Endothelial cell (in vitro differentiated cells): ENCODE measurements around the gene NUAK2. TPM values are rescaled to one million over a fixed set of nuclear protein-coding genes. Genes with fewer than 3 reads are reported as not detected.

ENCODE experiments used
- DNase-seq: peaks from one replicate; pipeline ENCODE4 v3.0.0; 2021; ENCODE audit warnings: low spot score
- H3K27ac Mint-ChIP-seq: one replicate; pipeline ENCODE4 v1.8.0; 2021; ENCODE audit warnings: mixed read lengths, inconsistent platforms; ENCODE audit not compliant: unreplicated experiment
- H3K27me3 Mint-ChIP-seq: one replicate; pipeline ENCODE4 v1.8.0; 2021; ENCODE audit warnings: mild to moderate bottlenecking, moderate library complexity, mixed read lengths, inconsistent platforms; ENCODE audit not compliant: unreplicated experiment
- H3K36me3 Mint-ChIP-seq: one replicate; pipeline ENCODE4 v1.8.0; 2021; ENCODE audit warnings: mild to moderate bottlenecking, low read depth, mixed read lengths, inconsistent platforms; ENCODE audit not compliant: unreplicated experiment
- H3K4me1 Mint-ChIP-seq: one replicate; pipeline ENCODE4 v1.8.0; 2021; ENCODE audit warnings: mild to moderate bottlenecking, mixed read lengths, inconsistent platforms; ENCODE audit not compliant: unreplicated experiment
- H3K4me3 Mint-ChIP-seq: one replicate; pipeline ENCODE4 v1.8.0; 2021; ENCODE audit warnings: mild to moderate bottlenecking, mixed read lengths, inconsistent platforms; ENCODE audit not compliant: unreplicated experiment
- H3K9me3 Mint-ChIP-seq: one replicate; pipeline ENCODE4 v1.8.0; 2021; ENCODE audit warnings: mixed read lengths, inconsistent platforms; ENCODE audit not compliant: unreplicated experiment
- CTCF ChIP-seq: fragments of 200-600 bp; sonication (generic); IDR thresholded peaks from one replicate; pipeline ENCODE4 v1.5.0; 2021; ENCODE audit warnings: antibody characterized with exemption; ENCODE audit not compliant: unreplicated experiment
- total RNA-seq: library from RNA; stranded (reverse); fragmentation: NEBNext Ultra II Directional; extraction: Animal tissue kit (Norgen Biotek cat#: 25700); gene quantifications from one replicate; pipeline ENCODE4 v1.2.1, GENCODE V29; 2021; ENCODE audit not compliant: unreplicated experiment

NUAK2 gene
- total RNA-seq, 1 donor from 2014 or later = 3.6 TPM

- no peaks in the 10 kb centered on the region for H3K9me3 Mint-ChIP-seq
- H3K4me3 Mint-ChIP-seq = no peak overlapping the region
- peaks cover 2% of the 10 kb centered on the region for H3K27me3 Mint-ChIP-seq
- no peak overlapping the region for H3K27ac Mint-ChIP-seq
- DNase-seq = no peak
- no peaks in the 10 kb centered on the region for H3K36me3 Mint-ChIP-seq
- H3K4me1 Mint-ChIP-seq = peaks cover 15% of the 10 kb centered on the region
- TF ChIP-seq CTCF = no peak
Measured at GRCh38 chr1:205355075-205355453, 33.5 kb upstream of the NUAK2 start.

- Mint-ChIP-seq H3K4me1 (peaks cover 21% of the 10 kb centered on the region), H3K27ac (no peak overlapping the region), H3K4me3 (no peak overlapping the region), H3K36me3 (no peaks in the 10 kb centered on the region), H3K9me3 (no peaks in the 10 kb centered on the region), H3K27me3 (peaks cover 2% of the 10 kb centered on the region)
- TF ChIP-seq CTCF = peak; percentile 91
- peak; percentile 68 for DNase-seq
Measured at GRCh38 chr1:205354259-205355074, 32.9 kb upstream of the NUAK2 start.

- Mint-ChIP-seq H3K4me3 (no peak overlapping the region), H3K36me3 (no peaks in the 10 kb centered on the region), H3K27me3 (peaks cover 2% of the 10 kb centered on the region), H3K9me3 (no peaks in the 10 kb centered on the region), H3K4me1 (peaks cover 29% of the 10 kb centered on the region), H3K27ac (no peak overlapping the region)
- no peak for DNase-seq
- no peak for TF ChIP-seq CTCF
Measured at GRCh38 chr1:205353612-205354011, 32.1 kb upstream of the NUAK2 start.

GRCh38 chr1:205353191-205353590, 31.6 kb upstream of the NUAK2 start:
- H3K27ac Mint-ChIP-seq = no peak overlapping the region
- DNase-seq = no peak
- H3K9me3 Mint-ChIP-seq = no peaks in the 10 kb centered on the region
- H3K27me3 Mint-ChIP-seq = peaks cover 2% of the 10 kb centered on the region
- peaks cover 33% of the 10 kb centered on the region for H3K4me1 Mint-ChIP-seq
- TF ChIP-seq CTCF = no peak
- H3K36me3 Mint-ChIP-seq = no peaks in the 10 kb centered on the region
- no peak overlapping the region for H3K4me3 Mint-ChIP-seq

- DNase-seq = no peak
- peaks cover 4% of the 10 kb centered on the region for H3K27me3 Mint-ChIP-seq
- H3K4me3 Mint-ChIP-seq = no peak overlapping the region
- H3K9me3 Mint-ChIP-seq = no peaks in the 10 kb centered on the region
- no peak for TF ChIP-seq CTCF
- no peaks in the 10 kb centered on the region for H3K36me3 Mint-ChIP-seq
- no peak overlapping the region for H3K27ac Mint-ChIP-seq
- peaks cover 43% of the 10 kb centered on the region for H3K4me1 Mint-ChIP-seq
Measured at GRCh38 chr1:205351984-205352713, 30.6 kb upstream of the NUAK2 start.
